ENCODE results near the gene SLC2A4.

Gene SLC2A4

DNA sequence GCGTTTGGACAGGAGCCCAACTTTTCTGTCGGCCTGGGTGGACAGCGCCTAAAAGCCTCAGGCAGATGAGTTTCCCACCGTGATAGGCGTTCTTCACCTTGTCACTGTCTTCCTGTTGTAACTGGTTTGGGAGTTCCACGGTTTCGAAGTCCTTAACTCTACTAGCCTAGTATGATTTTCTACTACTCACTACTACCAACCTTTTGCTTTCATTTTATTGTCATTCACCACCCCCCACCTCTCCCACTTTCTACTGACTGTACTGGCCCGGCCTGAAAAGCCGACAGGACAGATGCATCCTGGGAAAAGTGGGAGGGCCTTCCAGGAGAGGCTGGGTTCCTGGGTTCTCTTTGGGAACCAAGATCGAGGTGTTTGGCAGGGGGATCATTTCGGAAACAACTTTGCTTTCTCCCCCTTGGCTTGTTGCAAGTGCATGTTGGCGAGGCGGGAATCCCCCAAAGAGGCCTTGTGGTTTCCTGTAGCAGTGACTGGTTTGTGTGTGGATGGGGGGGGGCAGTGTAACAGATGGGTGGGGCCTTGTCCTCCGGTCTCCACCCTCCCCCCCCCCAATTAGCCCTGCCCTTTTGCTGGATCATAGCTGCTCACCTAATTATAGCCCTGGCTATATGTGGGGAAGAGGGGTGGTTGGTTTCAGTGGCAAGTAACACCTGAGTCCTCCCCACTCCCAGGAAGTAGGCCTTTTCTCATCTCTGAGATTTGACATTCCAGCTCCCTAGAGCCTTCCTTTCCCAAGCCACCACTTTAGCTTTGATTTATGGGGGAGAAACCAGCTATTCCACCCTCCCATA is 27.3 kb downstream of the SLC2A4 start:
- TF ChIP-seq, protein P1, sequence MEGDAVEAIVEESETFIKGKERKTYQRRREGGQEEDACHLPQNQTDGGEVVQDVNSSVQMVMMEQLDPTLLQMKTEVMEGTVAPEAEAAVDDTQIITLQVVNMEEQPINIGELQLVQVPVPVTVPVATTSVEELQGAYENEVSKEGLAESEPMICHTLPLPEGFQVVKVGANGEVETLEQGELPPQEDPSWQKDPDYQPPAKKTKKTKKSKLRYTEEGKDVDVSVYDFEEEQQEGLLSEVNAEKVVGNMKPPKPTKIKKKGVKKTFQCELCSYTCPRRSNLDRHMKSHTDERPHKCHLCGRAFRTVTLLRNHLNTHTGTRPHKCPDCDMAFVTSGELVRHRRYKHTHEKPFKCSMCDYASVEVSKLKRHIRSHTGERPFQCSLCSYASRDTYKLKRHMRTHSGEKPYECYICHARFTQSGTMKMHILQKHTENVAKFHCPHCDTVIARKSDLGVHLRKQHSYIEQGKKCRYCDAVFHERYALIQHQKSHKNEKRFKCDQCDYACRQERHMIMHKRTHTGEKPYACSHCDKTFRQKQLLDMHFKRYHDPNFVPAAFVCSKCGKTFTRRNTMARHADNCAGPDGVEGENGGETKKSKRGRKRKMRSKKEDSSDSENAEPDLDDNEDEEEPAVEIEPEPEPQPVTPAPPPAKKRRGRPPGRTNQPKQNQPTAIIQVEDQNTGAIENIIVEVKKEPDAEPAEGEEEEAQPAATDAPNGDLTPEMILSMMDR (IDR thresholded peaks at IDR 0.05; ENCODE audit: low read length, missing control alignments) = no peak
- H3K4me3 ChIP-seq (replicated peaks; ENCODE audit: low read depth, low read length) = peak overlapping the region; percentile 97
- peak; percentile 79 for DNase-seq (ENCODE audit: low read depth)

DNA sequence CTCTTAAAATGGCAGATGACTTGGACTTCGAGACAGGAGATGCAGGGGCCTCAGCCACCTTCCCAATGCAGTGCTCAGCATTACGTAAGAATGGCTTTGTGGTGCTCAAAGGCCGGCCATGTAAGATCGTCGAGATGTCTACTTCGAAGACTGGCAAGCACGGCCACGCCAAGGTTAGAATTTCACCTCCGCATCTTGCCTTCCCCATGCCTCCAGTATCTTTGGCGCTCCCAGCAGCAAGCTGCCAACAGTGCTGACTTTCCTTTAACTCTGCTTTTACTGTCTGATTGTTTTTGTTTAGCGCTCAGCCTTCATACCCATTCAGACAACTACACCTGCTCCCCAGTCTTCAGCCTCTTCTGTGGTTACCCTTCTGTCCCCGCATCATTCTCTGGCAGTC is 28.1 kb downstream of the SLC2A4 start:
- no peak for DNase-seq (ENCODE audit: low read depth)
- TF ChIP-seq, protein P1 (IDR thresholded peaks at IDR 0.05; ENCODE audit: low read length, missing control alignments) = no peak
- peak overlapping the region; percentile 97 for H3K4me3 ChIP-seq (replicated peaks; ENCODE audit: low read depth, low read length)

DNA sequence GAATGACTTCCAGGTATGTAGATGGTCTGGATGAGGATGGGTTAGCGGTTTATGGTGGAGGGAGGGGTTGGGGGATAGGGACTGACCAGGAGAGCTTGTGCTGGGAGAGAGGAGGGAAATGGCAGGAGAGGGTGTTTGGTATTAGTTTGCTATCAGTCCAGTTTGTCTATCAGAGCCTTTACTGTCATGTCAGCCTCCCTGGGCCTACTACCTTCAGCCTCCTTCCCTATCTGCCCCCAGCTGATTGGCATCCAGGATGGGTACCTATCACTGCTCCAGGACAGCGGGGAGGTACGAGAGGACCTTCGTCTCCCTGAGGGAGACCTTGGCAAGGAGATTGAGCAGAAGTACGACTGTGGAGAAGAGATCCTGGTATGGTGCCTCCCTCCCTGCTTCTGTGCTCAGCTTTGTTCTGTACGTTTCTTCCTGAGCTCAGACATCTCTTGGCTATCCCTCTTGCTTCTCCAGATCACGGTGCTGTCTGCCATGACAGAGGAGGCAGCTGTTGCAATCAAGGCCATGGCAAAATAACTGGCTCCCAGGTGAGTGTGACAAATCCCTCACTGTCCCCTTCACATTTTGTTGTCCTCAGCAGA is 29.7 kb downstream of the SLC2A4 start:
- no peak overlapping the region for H3K4me3 ChIP-seq (replicated peaks; ENCODE audit: low read depth, low read length)
- TF ChIP-seq, protein P1 (IDR thresholded peaks at IDR 0.05; ENCODE audit: low read length, missing control alignments) = no peak
- DNase-seq (ENCODE audit: low read depth) = no peak

DNA sequence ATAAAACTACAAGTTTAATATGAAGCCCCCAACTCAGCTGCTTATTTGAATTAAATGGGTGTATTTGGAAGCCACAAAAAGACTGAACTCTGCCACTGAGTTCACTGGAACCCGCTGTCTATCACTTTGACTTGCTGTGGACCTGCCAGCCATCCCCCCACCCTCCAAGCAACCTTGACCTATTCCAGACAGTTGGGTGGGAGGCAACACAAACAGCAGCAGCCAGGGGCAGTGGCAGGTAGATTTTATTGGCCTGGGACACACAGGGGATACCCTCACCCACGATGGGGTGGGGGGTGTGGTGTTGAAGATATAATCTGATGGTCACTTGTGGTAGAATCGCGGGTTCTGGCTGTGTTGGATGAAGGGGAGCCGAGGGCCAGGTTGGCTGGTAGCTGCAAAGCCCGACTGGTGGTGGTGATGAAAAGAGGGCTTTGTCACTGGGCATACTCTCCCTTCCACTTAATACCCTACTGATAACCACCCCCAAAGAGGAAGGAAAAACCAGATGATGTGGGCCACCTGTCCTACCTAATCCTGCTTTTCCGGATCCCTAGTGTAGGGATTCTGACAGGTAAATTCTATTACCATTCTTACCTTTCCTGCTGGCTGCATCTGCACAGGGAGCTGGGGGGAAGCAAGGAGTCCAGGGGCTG is 31.0 kb downstream of the SLC2A4 start:
- no peak overlapping the region for H3K4me3 ChIP-seq (replicated peaks; ENCODE audit: low read depth, low read length)
- no peak for DNase-seq (ENCODE audit: low read depth)
- TF ChIP-seq, protein P1 (IDR thresholded peaks at IDR 0.05; ENCODE audit: low read length, missing control alignments) = no peak

GRCh38 chr17:7313088-7313889 is 31.8 kb downstream of the SLC2A4 start:
- TF ChIP-seq, protein P1 (IDR thresholded peaks at IDR 0.05; ENCODE audit: low read length, missing control alignments) = no peak
- DNase-seq (ENCODE audit: low read depth) = no peak
- no peak overlapping the region for H3K4me3 ChIP-seq (replicated peaks; ENCODE audit: low read depth, low read length)

- DNase-seq (ENCODE audit: low read depth) = no peak
- peak overlapping the region; percentile 82 for H3K4me3 ChIP-seq (replicated peaks; ENCODE audit: low read depth, low read length)
- TF ChIP-seq, protein P1 (IDR thresholded peaks at IDR 0.05; ENCODE audit: low read length, missing control alignments) = no peak
Measured at GRCh38 chr17:7313890-7314718, 32.6 kb downstream of the SLC2A4 start.
